Sciatic nerve (tissue), 2 donors: ENCODE results near the gene KLHDC2. TPM values are rescaled to one million over a fixed set of nuclear protein-coding genes. Genes with fewer than 3 reads are reported as not detected.
A peak's percentile ranks its signal among the peaks of the same experiment; 100 is the strongest.
"Not testable (repeated sequence)": the region's sequence is repeated elsewhere in the genome, so short reads cannot be mapped to it uniquely, and the experiment has no call there.

Experiments used
- ATAC-seq: fragments of 200-7000 bp; cut with Tn5 transposase; one replicate; pipeline ENCODE4 v1.9.1; 2020; ENCODE audit warnings: mild to moderate bottlenecking, moderate library complexity
- DNase-seq: peaks from one replicate; pipeline ENCODE4 v3.0.0-alpha.2; 2020; ENCODE audit warnings: low spot score
- intact Hi-C: fragments of 100-400 bp; cut with DNase I; formaldehyde crosslinking; loops from one replicate; pipeline ENCODE4 v1.14.2; 2022
- total RNA-seq: library from RNA; stranded (reverse); fragmentation: NEBNext Ultra II Directional; extraction: Animal tissue kit (Norgen Biotek cat#: 25700); gene quantifications from one replicate; pipeline ENCODE4 v1.2.1, GENCODE V29; 2021
- donor health status: DM: no; HTN: no; CAD: no.
- donor health status: DM: no; HTN: no; CAD: no.

KLHDC2 gene, protein sequence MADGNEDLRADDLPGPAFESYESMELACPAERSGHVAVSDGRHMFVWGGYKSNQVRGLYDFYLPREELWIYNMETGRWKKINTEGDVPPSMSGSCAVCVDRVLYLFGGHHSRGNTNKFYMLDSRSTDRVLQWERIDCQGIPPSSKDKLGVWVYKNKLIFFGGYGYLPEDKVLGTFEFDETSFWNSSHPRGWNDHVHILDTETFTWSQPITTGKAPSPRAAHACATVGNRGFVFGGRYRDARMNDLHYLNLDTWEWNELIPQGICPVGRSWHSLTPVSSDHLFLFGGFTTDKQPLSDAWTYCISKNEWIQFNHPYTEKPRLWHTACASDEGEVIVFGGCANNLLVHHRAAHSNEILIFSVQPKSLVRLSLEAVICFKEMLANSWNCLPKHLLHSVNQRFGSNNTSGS
- total RNA-seq = 58.9 TPM

DNA sequence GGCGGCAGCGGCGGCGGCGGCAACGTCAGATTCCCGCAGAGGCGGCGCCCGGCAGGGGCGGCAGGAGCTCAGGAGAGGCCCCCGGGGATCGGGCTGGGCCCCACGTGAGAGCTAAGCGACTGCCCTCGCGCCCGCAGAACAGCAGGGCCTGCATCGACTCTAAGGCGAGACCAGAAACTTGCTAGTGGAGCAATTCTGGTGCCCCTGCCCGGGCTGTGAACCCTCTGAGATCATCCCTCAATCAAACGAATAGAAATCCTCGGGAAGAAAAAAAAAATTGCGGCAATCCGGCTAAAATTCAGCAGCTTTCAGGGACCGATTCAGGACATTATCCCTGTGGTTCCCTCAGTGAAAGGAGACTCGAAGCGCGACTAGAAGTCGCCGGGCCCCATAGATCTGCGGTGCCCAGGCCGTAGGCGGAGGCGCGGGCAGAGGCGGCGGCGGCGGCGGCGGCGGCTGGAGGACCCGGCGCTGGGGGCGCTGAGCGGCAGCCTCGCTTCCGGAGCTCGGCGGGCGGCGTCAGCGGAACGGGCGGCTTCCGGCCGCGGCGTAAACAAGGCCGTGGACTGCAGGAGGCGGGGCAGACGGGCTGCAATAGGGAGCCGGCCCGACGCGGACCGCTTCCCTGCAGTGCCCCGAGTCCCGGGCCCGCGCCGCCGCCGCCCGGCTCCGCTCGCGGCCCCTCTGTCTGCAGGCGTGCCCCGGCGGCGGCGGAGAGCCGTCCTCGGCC lies at the start of gene KLHDC2:
Gene KLHDC2, plus strand, starts transcription at position 583 of the 730 bp plus-strand sequence. CDS start 316 bp downstream, outside the sequence.
- DNase-seq (peak; percentile 93), ATAC-seq (peak; percentile 93)
- intact Hi-C loops = loop anchor here (5.0 kb wide), 1 partner anchor 135 kb away; no protein-coding TSS in a partner anchor

DNA sequence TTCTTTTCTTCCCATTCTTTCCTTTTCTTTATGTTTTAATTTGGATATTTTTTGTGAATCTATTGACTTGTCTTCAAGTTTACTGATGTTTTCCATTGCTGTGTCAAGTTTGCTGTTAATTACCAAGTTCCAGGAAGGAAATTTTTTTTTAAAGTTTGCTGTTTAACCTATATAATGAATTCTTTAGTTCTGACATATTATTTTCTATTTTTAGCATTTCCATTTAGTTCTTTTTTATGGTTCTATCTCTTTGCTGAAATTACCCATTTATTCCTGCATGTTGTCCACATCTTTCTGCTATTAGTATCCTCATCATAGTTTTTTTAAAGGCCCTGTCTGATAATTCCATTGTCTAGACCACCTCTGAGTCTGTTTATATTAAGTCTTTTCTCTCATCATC lies 47.2 kb upstream of the KLHDC2 start:
- ATAC-seq (no peak), DNase-seq (no peak)
- intact Hi-C loops = no loop called here

DNA sequence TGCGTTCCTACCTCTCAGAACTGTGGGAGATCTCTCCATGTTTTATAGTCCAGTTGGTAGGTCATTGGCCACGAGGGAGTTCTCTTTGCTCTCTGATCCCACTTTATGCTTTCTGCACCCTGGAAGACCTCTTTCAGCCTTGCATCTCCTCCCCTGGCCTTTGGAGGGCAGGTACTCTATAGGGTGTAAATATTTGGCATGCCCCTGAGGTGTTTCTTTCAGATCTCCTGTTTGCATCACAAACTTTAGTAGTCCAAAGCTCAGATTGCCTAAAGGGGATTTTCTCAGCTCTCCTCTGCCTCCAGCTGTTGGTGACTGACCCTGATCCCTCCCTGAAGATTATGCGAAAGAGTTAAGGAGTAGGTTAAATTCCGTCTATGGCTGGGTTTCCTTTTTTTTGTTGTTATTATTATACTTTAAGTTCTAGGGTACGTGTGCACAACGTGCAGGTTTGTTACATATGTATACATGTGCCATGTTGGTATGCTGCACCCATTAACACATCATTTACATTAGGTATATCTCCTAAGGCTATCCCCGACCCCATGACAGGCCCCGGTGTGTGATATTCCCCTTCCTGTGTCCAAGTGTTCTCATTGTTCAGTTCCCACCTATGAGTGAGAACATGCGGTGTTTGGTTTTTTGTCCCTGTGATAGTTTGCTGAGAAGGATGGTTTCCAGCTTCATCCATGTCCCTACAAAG lies 46.1 kb upstream of the KLHDC2 start:
- ATAC-seq, DNase-seq, intact Hi-C loops: not testable (repeated sequence)

DNA sequence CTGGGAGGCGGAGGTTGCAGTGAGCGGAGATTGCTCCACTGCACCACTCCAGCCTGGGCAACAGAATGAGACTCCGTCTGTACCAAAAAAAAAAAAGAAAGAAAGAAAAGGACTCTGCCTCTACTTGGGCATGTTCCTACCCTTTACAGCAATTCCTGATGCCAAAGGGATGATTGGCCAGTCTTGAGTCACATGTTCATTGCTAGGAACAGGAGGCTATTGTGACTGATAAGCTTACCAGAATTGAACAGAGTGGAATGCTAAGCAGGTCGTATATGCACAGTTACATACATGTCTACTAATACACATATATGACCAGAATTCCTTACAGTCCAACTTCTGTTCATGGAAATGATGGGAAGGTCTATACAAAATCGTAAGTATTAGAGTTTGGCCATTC lies 40.8 kb upstream of the KLHDC2 start:
- ATAC-seq (no peak), DNase-seq (no peak)
- intact Hi-C loops = no loop called here

DNA sequence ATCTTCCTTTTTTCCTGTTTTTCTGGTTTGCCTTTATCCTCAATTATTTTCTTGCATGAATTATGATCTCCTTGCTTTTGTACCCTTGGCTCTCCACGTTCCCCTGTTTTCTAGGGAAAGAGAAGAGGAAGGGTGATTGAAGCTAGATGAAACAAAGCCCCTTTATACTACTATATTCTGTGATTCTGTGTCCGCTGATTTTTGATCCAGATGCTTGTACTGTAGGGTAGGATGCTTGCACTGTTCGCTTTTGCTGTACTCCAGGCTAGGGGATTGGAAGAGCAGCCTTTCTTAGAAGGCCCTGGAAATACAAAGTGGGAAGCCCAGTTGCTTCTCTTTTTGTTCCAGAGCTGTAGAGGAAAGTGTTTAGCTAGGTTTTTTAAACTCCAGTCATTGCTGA lies 35.1 kb upstream of the KLHDC2 start:
- no peak for ATAC-seq
- intact Hi-C loops = no loop called here
- DNase-seq = no peak

DNA sequence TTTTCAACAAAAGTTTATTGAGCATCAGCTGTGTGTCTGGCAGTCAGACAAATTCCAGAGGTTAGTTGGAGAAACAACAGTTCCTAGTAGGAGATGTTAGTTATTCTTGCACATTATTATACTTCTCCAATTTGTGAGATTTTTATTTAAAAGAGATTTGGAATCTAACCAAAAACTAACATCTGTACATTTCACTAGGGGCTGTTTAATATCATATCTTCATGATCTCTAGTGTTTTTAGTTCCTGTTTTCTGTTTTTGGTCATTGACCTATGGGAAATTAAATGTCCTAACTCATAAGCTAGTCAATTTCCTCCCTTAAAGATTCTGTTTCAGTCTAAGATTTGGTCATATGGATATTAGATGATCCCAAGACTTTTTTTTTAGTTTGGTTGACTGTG lies 34.1 kb upstream of the KLHDC2 start:
- intact Hi-C loops = no loop called here
- no peak for ATAC-seq
- DNase-seq = no peak

DNA sequence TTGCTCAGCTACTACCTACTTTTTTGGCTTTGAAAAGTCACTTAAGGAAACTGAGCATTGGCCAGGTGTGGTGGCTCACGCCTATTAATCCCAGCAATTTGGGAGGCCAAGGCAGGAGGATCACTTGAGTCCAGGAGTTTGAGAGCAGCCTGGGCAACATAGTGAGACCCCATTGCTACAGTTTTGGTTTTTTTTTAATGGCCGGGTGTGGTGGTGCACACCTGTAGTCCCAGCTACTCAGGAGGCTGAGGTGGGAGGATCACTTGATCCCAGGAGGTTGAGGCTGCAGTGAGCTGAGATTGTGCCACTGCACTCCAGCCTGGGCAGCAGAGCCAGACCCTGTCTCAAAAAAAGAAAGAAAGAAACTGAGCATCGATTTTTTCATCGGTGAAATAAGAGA lies 32.3 kb upstream of the KLHDC2 start:
- intact Hi-C loops, DNase-seq, ATAC-seq: not testable (repeated sequence)

DNA sequence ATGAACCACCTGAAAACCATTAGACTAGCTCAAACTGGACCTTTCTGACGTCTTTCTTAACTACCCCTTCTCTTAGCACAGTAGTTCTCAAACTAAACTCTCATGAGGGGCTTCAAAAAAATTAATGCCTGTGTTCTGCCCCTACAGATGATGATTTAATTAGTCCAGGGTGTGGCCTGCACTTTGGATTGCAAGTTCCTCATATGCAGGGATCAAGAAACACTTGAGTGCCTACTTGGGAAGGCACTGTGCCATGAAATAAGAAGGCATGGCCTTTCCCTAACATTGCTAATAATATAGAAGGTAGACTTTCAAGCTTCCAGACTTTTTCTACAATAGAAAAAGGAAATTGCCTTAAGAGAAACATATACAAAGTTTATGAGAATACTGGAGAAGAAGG lies 22.8 kb upstream of the KLHDC2 start:
- DNase-seq (no peak), ATAC-seq (no peak)
- intact Hi-C loops = no loop called here

DNA sequence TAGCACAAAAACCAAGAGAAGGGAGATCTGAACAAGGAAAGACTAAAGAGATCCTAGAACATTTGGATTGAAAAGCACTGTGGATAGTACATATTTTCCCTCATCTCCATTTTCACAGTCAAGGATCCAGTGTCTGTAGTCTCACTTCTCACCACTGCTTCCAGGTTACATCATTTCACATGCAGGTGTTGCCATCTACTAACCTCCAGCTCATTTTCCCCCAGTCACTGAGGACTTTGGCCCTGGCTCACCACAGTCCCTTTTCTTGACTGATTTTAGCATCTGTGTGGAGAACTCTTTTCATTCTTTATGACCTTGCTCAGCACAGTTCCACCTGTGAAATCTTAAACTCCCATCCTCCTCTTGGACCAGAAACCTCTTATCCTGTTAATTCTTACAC lies 21.5 kb upstream of the KLHDC2 start:
- intact Hi-C loops, DNase-seq, ATAC-seq: not testable (repeated sequence)

DNA sequence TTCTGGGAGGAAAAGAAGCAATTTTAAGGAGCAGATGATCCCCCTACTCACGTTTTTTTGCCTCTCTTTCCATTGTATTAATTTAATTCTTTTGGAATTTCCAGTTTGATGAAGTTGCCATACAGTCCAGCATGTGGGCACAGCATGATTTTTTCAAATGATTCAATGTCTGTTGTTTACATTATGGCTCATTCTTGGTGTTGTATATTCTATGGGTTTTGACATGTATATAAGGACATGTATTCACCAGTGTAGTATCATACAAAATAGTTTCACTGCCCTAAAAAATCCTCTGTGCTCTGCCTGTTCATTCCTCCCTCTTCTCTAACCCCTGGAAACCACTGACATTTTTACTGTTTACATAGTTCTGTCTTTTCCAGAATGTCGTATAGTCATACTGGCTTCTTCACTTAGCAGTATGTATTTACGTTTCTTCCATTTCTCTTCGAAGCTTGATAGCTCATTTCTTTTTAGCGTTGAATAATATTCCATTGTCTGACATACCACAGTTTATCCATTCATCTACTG lies 13.3 kb upstream of the KLHDC2 start:
- no peak for ATAC-seq
- intact Hi-C loops = no loop called here
- DNase-seq = no peak

DNA sequence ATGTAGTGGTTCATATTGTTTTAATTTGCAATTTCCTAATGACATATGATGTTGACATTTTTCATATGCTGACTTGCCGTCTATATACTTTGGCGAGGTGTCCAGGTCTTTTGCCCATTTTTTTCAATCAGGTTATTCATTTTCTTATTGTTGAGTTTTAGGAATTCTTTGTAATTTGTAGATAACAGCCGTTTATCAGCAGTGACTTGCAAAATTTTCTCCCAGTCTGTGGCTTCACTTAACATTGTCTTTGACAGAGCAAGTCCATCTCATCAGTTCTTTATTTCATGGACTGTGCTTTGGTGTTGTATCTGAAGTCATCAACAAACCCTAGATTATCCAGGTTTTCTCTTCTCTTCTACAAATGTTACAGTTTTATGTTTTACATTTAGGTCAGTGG lies 12.6 kb upstream of the KLHDC2 start:
- DNase-seq (no peak), ATAC-seq (no peak)
- intact Hi-C loops = no loop called here

DNA sequence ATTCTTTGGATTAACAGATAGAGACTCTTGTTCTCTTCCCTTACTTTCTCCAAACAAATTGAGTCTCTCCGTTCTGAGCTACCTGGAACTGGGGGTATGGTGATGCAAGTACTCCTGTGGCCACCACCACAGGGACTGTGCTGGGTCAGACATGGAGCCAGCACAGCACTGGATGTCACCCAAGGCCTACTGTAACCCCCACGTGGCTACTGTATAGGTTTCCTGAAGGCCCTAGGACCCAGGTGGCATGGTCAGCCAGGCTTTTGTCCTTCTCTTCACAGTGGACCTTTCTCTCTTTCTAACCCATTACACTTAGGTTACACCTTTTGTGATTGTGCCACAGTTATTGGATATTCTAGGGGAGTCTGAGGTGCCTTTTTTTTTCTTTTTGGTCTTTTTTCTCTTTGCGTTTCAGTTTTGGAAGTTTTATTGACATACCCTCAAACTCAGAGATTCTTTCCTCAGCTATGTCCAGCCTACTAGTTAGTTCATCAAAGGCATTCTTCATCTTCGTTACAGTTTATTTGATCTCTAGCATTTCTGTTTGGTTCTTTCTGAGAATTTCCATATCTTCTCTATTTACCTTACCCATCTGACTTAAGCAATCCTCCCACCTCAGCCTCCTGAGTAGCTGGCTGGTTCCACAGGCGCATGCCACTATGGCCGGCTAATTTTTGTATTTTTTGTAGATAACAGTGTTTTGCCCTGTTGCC lies 6.0 kb upstream of the KLHDC2 start:
- intact Hi-C loops = no loop called here
- no peak for DNase-seq
- no peak for ATAC-seq

DNA sequence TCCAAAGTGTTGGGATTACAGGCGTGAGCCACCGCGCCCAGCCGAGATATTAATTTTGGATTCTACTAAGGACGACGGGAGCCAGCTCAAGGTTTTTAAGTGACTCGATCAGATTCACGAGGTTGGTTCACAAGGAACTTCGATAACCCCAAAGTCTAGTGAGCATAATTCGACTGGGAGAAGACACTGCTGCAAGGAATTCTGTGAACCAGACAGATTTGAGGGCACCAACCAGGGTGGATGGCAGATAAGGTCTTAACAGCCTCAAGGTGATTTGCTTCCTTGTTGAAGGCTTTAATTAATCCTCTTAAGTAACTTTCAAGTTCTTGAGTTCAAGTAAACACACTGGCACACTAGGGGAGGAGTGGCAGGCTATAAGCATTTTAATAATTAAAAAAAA lies 1.1 kb upstream of the KLHDC2 start:
- ATAC-seq (no peak), DNase-seq (no peak)
- intact Hi-C loops = loop anchor here (5.0 kb wide), 1 partner anchor 135 kb away; no protein-coding TSS in a partner anchor

DNA sequence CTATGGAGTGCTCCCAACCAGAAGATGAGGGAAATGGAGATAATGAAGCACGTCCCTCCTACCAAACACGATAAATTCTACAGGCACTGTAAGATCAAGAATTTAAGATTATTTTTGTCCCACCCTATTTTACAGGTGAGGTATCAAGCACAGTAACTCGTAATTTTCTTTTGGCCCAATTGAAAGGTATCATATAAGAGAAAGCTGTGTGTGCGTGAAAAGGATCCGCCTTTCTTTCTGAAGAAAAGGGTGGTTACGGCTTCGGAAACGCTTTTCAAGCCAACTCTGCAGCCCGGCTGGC lies 733 bp upstream of the KLHDC2 start:
- ATAC-seq = no peak
- DNase-seq = no peak
- intact Hi-C loops = loop anchor here (5.0 kb wide), 1 partner anchor 135 kb away; no protein-coding TSS in a partner anchor

DNA sequence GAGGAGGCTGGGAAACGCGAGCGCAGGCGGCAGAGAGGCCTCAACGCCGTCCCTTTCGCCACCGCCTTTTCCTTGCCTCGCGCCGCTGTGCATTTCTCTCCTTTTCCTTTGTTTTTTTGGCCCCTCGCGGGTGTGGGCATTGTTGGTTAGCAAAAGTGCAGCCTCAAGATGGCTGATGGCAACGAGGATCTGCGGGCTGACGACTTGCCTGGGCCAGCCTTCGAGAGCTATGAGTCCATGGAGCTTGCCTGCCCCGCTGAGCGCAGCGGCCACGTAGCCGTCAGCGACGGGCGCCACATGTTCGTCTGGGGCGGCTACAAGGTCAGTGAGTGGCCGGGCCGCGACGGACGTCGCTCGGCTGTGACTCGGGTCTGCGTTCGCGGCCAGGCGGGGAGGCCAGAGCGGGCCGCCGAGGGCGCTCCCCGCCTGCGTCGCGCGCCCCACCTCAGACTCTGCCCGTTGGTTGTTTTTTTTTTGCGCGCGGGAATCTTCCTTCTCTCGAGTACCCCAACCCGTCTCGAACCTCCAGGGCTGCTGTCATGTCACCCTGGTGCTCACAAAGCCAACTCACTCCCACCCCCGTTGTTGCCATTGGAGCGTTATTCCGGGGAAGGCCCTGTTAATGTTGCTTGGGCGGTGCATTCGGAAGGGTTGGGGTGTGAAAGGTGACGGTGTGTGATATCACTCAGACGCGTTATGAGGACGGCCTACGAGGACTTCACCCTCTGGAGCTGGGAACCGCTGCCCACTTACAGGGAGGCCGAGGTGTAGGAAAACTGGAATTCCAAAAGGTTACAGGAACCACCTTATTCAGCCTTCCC lies 558 bp downstream of the KLHDC2 start:
- ATAC-seq = peak; percentile 68
- intact Hi-C loops = loop anchor here (5.0 kb wide), 1 partner anchor 136 kb away; no protein-coding TSS in a partner anchor
- DNase-seq = peak; percentile 67

DNA sequence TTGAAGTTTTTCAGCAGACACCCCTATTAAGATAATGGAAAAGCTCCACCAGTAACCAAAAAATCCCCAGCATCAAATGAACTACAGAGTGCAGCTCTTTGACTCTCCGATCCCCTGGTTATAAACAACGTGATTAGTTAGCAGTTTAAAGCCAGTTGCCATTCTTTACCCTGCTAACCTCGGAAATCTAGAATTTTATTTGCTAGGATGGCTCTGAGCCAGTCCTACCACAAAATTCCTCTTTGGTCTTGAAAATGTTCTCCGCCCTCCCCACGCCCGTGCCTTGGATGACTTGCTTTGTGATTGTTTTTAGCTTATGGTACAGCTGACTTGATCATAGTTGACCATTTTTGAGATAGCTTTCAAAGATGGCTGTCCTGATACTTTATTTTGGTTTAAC lies 1.2 kb downstream of the KLHDC2 start:
- ATAC-seq (no peak), DNase-seq (no peak)
- intact Hi-C loops = loop anchor here (5.0 kb wide), 1 partner anchor 137 kb away; no protein-coding TSS in a partner anchor

DNA sequence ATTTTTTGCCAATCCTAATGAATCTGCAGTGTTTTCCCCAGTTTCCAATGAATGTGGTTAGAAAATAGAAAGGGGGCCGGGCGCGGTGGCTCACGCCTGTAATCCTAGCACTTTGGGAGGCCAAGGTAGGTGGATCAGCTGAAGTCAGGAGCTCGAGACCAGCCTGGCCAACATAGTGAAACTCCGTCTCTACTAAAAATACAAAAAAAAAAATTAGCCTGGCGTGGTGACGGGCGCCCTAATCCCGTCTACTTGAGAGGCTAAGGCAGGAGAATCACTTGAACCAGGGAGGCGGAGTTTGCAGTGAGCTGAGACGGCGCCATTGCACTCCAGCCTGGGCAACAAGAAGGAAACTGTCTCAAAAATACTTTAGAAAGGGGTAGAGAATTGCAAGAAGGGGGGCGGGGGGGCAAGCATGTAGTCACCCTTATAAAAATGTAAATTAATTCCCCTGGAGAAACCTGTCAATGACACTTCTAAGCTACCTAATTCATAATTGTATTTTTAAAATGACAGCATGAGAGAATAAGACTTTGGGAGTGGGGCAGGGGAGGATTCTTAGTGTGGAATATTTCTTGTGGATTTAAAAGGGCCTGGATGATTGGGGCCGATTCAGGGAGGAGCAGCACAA lies 1.7 kb downstream of the KLHDC2 start:
- intact Hi-C loops = loop anchor here (5.0 kb wide), 1 partner anchor 137 kb away; no protein-coding TSS in a partner anchor
- ATAC-seq (no peak), DNase-seq (no peak)
